Liver (tissue), 9 donors: ENCODE results near the gene JAM2. TPM values are rescaled to one million over a fixed set of nuclear protein-coding genes. Genes with fewer than 3 reads are reported as not detected.

Source experiments
- DNase-seq: peaks from one replicate; pipeline ENCODE4 v3.0.0-alpha.2; 2017; ENCODE audit warnings: low spot score
- H3K27ac ChIP-seq, 2 donors: one replicate each; pipeline ENCODE4 v1.7.0; 2013; ENCODE audit warnings: inconsistent platforms in 2 of 2, low read length in 2 of 2, control low read depth in 1 of 2, low read depth in 1 of 2, mild to moderate bottlenecking in 1 of 2
- H3K27me3 ChIP-seq, 4 donors: one replicate each; pipeline versions ENCODE4 v1.6.1 to v1.7.0; 2013; ENCODE audit warnings: low read length in 3 of 4, inconsistent platforms in 1 of 4, mild to moderate bottlenecking in 1 of 4, moderate library complexity in 1 of 4; ENCODE audit not compliant: control insufficient read depth in 4 of 4, insufficient read depth in 4 of 4
- H3K36me3 ChIP-seq, 4 donors: one replicate each; pipeline versions ENCODE4 v1.6.1 to v1.7.0; 2013; ENCODE audit warnings: low read length in 3 of 4, mild to moderate bottlenecking in 3 of 4, low read depth in 1 of 4, moderate library complexity in 1 of 4; ENCODE audit not compliant: control insufficient read depth in 4 of 4, insufficient read depth in 3 of 4
- H3K4me1 ChIP-seq, 4 donors: one replicate each; pipeline versions ENCODE4 v1.6.1 to v1.7.0; 2013; ENCODE audit warnings: low read length in 3 of 4, mild to moderate bottlenecking in 3 of 4, moderate library complexity in 1 of 4; ENCODE audit not compliant: control insufficient read depth in 4 of 4, insufficient read depth in 4 of 4
- H3K4me3 ChIP-seq, 3 donors: one replicate each; pipeline versions ENCODE4 v1.6.1 to v1.7.0; 2013; ENCODE audit warnings: low read length in 3 of 3, control low read depth in 1 of 3, low read depth in 1 of 3, mild to moderate bottlenecking in 1 of 3
- H3K9ac ChIP-seq, 2 donors: one replicate each; pipeline ENCODE4 v1.7.0; 2013; ENCODE audit warnings: low read length in 2 of 2, mild to moderate bottlenecking in 2 of 2, moderate library complexity in 2 of 2, control low read depth in 1 of 2, low read depth in 1 of 2
- H3K9me3 ChIP-seq, 4 donors: one replicate each; pipeline versions ENCODE4 v1.6.1 to v1.7.0; 2013; ENCODE audit warnings: low read length in 3 of 4; ENCODE audit not compliant: control insufficient read depth in 4 of 4
- CTCF ChIP-seq: fragments of 150-350 bp; IDR thresholded peaks from 2 replicates; pipeline ENCODE4 v1.5.1; 2017; ENCODE audit warnings: improper control_type of control experiment, low read depth, low read length; ENCODE audit not compliant: missing input control
- EGR1 ChIP-seq, 2 donors: IDR thresholded peaks; 2 replicates each; pipeline ENCODE4 v1.6.1; 2016 to 2018; ENCODE audit warnings: antibody characterized with exemption in 2 of 2, low read depth in 2 of 2
- FOXA1 ChIP-seq: IDR thresholded peaks from 2 replicates; pipeline ENCODE4 v1.6.1; 2016; ENCODE audit warnings: antibody characterized with exemption
- FOXA2 ChIP-seq: IDR thresholded peaks from 2 replicates; pipeline ENCODE4 v1.6.1; 2016; ENCODE audit warnings: antibody characterized with exemption
- GABPA ChIP-seq, 2 donors: IDR thresholded peaks in 1 of 2; conservative IDR thresholded peaks in 1 of 2; 2 replicates each; pipeline ENCODE4 v1.6.1; 2016; ENCODE audit warnings: antibody characterized with exemption in 2 of 2, mild to moderate bottlenecking in 1 of 2, moderate library complexity in 1 of 2
- HNF4G ChIP-seq: IDR thresholded peaks from 2 replicates; pipeline ENCODE4 v1.6.1; 2016; ENCODE audit warnings: antibody characterized with exemption
- JUND ChIP-seq, 2 donors: IDR thresholded peaks; 2 replicates each; pipeline ENCODE4 v1.6.1; 2016; ENCODE audit warnings: antibody characterized with exemption in 2 of 2
- NR2F2 ChIP-seq: IDR thresholded peaks from 2 replicates; pipeline ENCODE4 v1.6.1; 2016; ENCODE audit warnings: antibody characterized with exemption
- ZBTB33 ChIP-seq: IDR thresholded peaks from 2 replicates; pipeline ENCODE4 v1.6.1; 2016; ENCODE audit warnings: antibody characterized with exemption
- WGBS: extraction: QIAGEN DNeasy Blood & Tissue Kit; methylation state at CpG from one replicate; pipeline ENCODE4 v1.1.7; 2013; 5-methylcytosine and 5-hydroxymethylcytosine counted together
- polyA plus RNA-seq, 2 donors: library from polyadenylated mRNA; stranded (reverse) in 1 of 2; unstranded in 1 of 2; fragments of 200-250 nt in 1 of 2; fragments of >200 nt in 1 of 2; fragmentation: Nextera tagmentation in 1 of 2; extraction: Ambion mirVana in 1 of 2; gene quantifications; one replicate each; pipeline versions ENCODE4 v1.2.1 to v1.2.3, GENCODE V29; 2013 to 2015
- total RNA-seq, 2 donors: library from RNA; depleted of rRNA; stranded (reverse); fragments of >200 nt; gene quantifications; one replicate each; pipeline ENCODE4 v1.2.3, GENCODE V29; 2014
- TF ChIP-seq, protein P1 (sequence below): IDR thresholded peaks from 2 replicates; pipeline ENCODE4 v1.6.1; 2016; ENCODE audit warnings: antibody characterized with exemption, mild to moderate bottlenecking
- donor health status: healthy.
- donor health status: healthy.
- donor health status: healthy.
- donor health status: healthy.
- donor health status: healthy.

JAM2 gene
- total and polyA plus RNA-seq, 4 donors = 0.89 to 2.0 (median 1.3) TPM

GRCh38 chr21:25688275-25689155, 49.5 kb downstream of the JAM2 start:
- 76% methylated on average over 9 of the region's 9 CpGs for WGBS
- Histone ChIP-seq H3K27ac (peak overlapping the region in 1 of 2 donors; percentile 19), H3K4me1 (no peaks in the 10 kb centered on the region), H3K4me3 (no peak overlapping the region), H3K9ac (no peak overlapping the region), H3K9me3 (no peaks in the 10 kb centered on the region), H3K36me3 (no peaks in the 10 kb centered on the region), H3K27me3 (no peaks in the 10 kb centered on the region)
- DNase-seq = no peak
- TF ChIP-seq JUND (IDR thresholded peaks at IDR 0.05) = no peak
- TF ChIP-seq NR2F2 = peak; percentile 84

- Histone ChIP-seq H3K9ac (no peak overlapping the region), H3K36me3 (no peaks in the 10 kb centered on the region), H3K4me1 (no peaks in the 10 kb centered on the region), H3K4me3 (no peak overlapping the region), H3K27me3 (no peaks in the 10 kb centered on the region), H3K9me3 (no peaks in the 10 kb centered on the region), H3K27ac (no peak overlapping the region)
- WGBS = 84% methylated on average over 1 of the region's 1 CpG
- no peak for TF ChIP-seq FOXA2
- TF ChIP-seq JUND (IDR thresholded peaks at IDR 0.05) = no peak
- no peak for TF ChIP-seq ZBTB33
- TF ChIP-seq HNF4G = no peak
- TF ChIP-seq GABPA (IDR thresholded peaks at IDR 0.05 in 1 of 2, conservative IDR thresholded peaks at IDR 0.05 in 1 of 2) = no peak
- TF ChIP-seq, protein P1, sequence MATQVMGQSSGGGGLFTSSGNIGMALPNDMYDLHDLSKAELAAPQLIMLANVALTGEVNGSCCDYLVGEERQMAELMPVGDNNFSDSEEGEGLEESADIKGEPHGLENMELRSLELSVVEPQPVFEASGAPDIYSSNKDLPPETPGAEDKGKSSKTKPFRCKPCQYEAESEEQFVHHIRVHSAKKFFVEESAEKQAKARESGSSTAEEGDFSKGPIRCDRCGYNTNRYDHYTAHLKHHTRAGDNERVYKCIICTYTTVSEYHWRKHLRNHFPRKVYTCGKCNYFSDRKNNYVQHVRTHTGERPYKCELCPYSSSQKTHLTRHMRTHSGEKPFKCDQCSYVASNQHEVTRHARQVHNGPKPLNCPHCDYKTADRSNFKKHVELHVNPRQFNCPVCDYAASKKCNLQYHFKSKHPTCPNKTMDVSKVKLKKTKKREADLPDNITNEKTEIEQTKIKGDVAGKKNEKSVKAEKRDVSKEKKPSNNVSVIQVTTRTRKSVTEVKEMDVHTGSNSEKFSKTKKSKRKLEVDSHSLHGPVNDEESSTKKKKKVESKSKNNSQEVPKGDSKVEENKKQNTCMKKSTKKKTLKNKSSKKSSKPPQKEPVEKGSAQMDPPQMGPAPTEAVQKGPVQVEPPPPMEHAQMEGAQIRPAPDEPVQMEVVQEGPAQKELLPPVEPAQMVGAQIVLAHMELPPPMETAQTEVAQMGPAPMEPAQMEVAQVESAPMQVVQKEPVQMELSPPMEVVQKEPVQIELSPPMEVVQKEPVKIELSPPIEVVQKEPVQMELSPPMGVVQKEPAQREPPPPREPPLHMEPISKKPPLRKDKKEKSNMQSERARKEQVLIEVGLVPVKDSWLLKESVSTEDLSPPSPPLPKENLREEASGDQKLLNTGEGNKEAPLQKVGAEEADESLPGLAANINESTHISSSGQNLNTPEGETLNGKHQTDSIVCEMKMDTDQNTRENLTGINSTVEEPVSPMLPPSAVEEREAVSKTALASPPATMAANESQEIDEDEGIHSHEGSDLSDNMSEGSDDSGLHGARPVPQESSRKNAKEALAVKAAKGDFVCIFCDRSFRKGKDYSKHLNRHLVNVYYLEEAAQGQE = no peak
- TF ChIP-seq CTCF = no peak
- TF ChIP-seq EGR1 (IDR thresholded peaks at IDR 0.05; ENCODE audit: low read depth in 2 of 2) = no peak
- TF ChIP-seq FOXA1 = no peak
- no peak for DNase-seq
These were observed 50.2 kb downstream of the JAM2 start for GRCh38 chr21:25689226-25689625.
